GM21390 (cell line): ENCODE measurements around the gene RCOR1.
"Not testable (repeated sequence)": the region's sequence is repeated elsewhere in the genome, so short reads cannot be mapped to it uniquely, and the experiment has no call there.

ENCODE experiments used
- ATAC-seq: cut with Tn5 transposase; IDR thresholded peaks from one replicate; pipeline ENCODE4 v1.9.1; 2021; ENCODE audit not compliant: unreplicated experiment

The RCOR1 gene

GRCh38 chr14:102738373-102739189, 146.1 kb downstream of the RCOR1 start:
- ATAC-seq: no peak

- no peak for ATAC-seq
Measured at GRCh38 chr14:102739190-102739469, 146.7 kb downstream of the RCOR1 start.

- ATAC-seq: no peak
Measured at GRCh38 chr14:102746634-102747438, 154.4 kb downstream of the RCOR1 start.

- no peak for ATAC-seq
Measured at GRCh38 chr14:102748806-102749205, 156.4 kb downstream of the RCOR1 start.

- no peak for ATAC-seq
Measured at GRCh38 chr14:102749393-102750305, 157.2 kb downstream of the RCOR1 start.

- ATAC-seq: no peak
Measured at GRCh38 chr14:102750376-102750775, 157.9 kb downstream of the RCOR1 start.

GRCh38 chr14:102751088-102751487, 158.6 kb downstream of the RCOR1 start:
- ATAC-seq: no peak

- no peak for ATAC-seq
Measured at GRCh38 chr14:102752239-102752847, 159.9 kb downstream of the RCOR1 start.

- ATAC-seq: no peak
Measured at GRCh38 chr14:102754370-102755262, 162.2 kb downstream of the RCOR1 start.

- no peak for ATAC-seq
Measured at GRCh38 chr14:102757646-102758045, 165.2 kb downstream of the RCOR1 start.

- ATAC-seq: no peak
Measured at GRCh38 chr14:102758087-102758486, 165.6 kb downstream of the RCOR1 start.

GRCh38 chr14:102759456-102760187, 167.2 kb downstream of the RCOR1 start:
- no peak for ATAC-seq

- ATAC-seq: no peak
Measured at GRCh38 chr14:102760496-102761193, 168.2 kb downstream of the RCOR1 start.

GRCh38 chr14:102761206-102761605, 168.8 kb downstream of the RCOR1 start:
- ATAC-seq: no peak

GRCh38 chr14:102764220-102764671, 171.8 kb downstream of the RCOR1 start:
- ATAC-seq: peak; percentile 59

GRCh38 chr14:102765770-102766169, 173.3 kb downstream of the RCOR1 start:
- ATAC-seq: not testable (repeated sequence)

GRCh38 chr14:102768223-102769048, 176.0 kb downstream of the RCOR1 start:
- ATAC-seq: peak; percentile 53

GRCh38 chr14:102769049-102769327, 176.5 kb downstream of the RCOR1 start:
- ATAC-seq: no peak
